Measurements from ENCODE around the gene CHIT1. TPM values are rescaled to one million over a fixed set of nuclear protein-coding genes. Genes with fewer than 3 reads are reported as not detected.

Gene CHIT1
- polyA plus RNA-seq, 1 of the 3 experiments (the other 2 are of a cell fraction): not detected

- no peak for TF ChIP-seq JUND (IDR thresholded peaks at IDR 0.05)
- no peak for TF ChIP-seq RXRA (IDR thresholded peaks at IDR 0.05; ENCODE audit: borderline replicate concordance, low read depth)
Measured at GRCh38 chr1:203207751-203208150, 21.7 kb downstream of the CHIT1 start (continued).

- 90% methylated on average over 5 of the region's 5 CpGs for WGBS (ENCODE audit: low lambda C conversion rate)
- H4K20me1 ChIP-seq (ENCODE audit: insufficient read depth): no peaks in the 10 kb centered on the region
- no peak overlapping the region for H3K27ac ChIP-seq (ENCODE audit: low read depth in 2 of 2, low read length in 1 of 2)
Measured at GRCh38 chr1:203206129-203206687, 23.3 kb downstream of the CHIT1 start.

More at GRCh38 chr1:203206129-203206687, 23.3 kb downstream of the CHIT1 start:
- no peaks in the 10 kb centered on the region; the same call in 1 of the 2 replicates for H3K27me3 ChIP-seq (ENCODE audit: insufficient read depth)
- H3K4me3 ChIP-seq (ENCODE audit: low read depth in 2 of 2, low read length in 1 of 2): no peak overlapping the region
- TF ChIP-seq ELF1 (IDR thresholded peaks at IDR 0.05): no peak
- TF ChIP-seq CHD2 (IDR thresholded peaks at IDR 0.05; ENCODE audit: low read length, partially characterized antibody): no peak
- no peak for TF ChIP-seq TEAD4 (IDR thresholded peaks at IDR 0.05; ENCODE audit: borderline replicate concordance, insufficient read depth)
- TF ChIP-seq EZH2phosphoT487 (IDR thresholded peaks at IDR 0.05; ENCODE audit: borderline replicate concordance, low read depth): no peak
- TF ChIP-seq, protein P1, sequence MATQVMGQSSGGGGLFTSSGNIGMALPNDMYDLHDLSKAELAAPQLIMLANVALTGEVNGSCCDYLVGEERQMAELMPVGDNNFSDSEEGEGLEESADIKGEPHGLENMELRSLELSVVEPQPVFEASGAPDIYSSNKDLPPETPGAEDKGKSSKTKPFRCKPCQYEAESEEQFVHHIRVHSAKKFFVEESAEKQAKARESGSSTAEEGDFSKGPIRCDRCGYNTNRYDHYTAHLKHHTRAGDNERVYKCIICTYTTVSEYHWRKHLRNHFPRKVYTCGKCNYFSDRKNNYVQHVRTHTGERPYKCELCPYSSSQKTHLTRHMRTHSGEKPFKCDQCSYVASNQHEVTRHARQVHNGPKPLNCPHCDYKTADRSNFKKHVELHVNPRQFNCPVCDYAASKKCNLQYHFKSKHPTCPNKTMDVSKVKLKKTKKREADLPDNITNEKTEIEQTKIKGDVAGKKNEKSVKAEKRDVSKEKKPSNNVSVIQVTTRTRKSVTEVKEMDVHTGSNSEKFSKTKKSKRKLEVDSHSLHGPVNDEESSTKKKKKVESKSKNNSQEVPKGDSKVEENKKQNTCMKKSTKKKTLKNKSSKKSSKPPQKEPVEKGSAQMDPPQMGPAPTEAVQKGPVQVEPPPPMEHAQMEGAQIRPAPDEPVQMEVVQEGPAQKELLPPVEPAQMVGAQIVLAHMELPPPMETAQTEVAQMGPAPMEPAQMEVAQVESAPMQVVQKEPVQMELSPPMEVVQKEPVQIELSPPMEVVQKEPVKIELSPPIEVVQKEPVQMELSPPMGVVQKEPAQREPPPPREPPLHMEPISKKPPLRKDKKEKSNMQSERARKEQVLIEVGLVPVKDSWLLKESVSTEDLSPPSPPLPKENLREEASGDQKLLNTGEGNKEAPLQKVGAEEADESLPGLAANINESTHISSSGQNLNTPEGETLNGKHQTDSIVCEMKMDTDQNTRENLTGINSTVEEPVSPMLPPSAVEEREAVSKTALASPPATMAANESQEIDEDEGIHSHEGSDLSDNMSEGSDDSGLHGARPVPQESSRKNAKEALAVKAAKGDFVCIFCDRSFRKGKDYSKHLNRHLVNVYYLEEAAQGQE (IDR thresholded peaks at IDR 0.05; ENCODE audit: low read depth, low read length): no peak
- TF ChIP-seq FOXJ3 (CRISPR knock-in tag; IDR thresholded peaks at IDR 0.05): no peak
- no peak for TF ChIP-seq GABPA (IDR thresholded peaks at IDR 0.05; ENCODE audit: low read depth)
- no peak for TF ChIP-seq NFIC (IDR thresholded peaks at IDR 0.05; ENCODE audit: borderline replicate concordance)
- no peak for TF ChIP-seq POLR2AphosphoS5 (IDR thresholded peaks at IDR 0.05; ENCODE audit: low read depth, low read length)
- TF ChIP-seq USF2 (IDR thresholded peaks at IDR 0.05; ENCODE audit: borderline replicate concordance, low read depth, low read length): no peak
- no peak for TF ChIP-seq NRF1 (IDR thresholded peaks at IDR 0.05; ENCODE audit: low read depth, low read length)
- TF ChIP-seq, protein P2, sequence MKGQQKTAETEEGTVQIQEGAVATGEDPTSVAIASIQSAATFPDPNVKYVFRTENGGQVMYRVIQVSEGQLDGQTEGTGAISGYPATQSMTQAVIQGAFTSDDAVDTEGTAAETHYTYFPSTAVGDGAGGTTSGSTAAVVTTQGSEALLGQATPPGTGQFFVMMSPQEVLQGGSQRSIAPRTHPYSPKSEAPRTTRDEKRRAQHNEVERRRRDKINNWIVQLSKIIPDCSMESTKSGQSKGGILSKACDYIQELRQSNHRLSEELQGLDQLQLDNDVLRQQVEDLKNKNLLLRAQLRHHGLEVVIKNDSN (IDR thresholded peaks at IDR 0.05; ENCODE audit: borderline replicate concordance, low read depth): no peak
- TF ChIP-seq RXRA (IDR thresholded peaks at IDR 0.05; ENCODE audit: borderline replicate concordance, low read depth): no peak
- no peak for TF ChIP-seq PBX3 (IDR thresholded peaks at IDR 0.05)
- no peak for TF ChIP-seq SMC3 (IDR thresholded peaks at IDR 0.05; ENCODE audit: low read depth, low read length)
- no peak for TF ChIP-seq RAD21 (IDR thresholded peaks at IDR 0.05; ENCODE audit: low read length)
- TF ChIP-seq, protein P3, sequence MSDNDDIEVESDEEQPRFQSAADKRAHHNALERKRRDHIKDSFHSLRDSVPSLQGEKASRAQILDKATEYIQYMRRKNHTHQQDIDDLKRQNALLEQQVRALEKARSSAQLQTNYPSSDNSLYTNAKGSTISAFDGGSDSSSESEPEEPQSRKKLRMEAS (IDR thresholded peaks at IDR 0.05; ENCODE audit: low read depth): no peak
- TF ChIP-seq, protein P4, sequence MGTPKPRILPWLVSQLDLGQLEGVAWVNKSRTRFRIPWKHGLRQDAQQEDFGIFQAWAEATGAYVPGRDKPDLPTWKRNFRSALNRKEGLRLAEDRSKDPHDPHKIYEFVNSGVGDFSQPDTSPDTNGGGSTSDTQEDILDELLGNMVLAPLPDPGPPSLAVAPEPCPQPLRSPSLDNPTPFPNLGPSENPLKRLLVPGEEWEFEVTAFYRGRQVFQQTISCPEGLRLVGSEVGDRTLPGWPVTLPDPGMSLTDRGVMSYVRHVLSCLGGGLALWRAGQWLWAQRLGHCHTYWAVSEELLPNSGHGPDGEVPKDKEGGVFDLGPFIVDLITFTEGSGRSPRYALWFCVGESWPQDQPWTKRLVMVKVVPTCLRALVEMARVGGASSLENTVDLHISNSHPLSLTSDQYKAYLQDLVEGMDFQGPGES (IDR thresholded peaks at IDR 0.05; ENCODE audit: low read depth, low read length): no peak
- TF ChIP-seq RCOR1 (IDR thresholded peaks at IDR 0.05; ENCODE audit: low read length): no peak
- TF ChIP-seq YY1 (IDR thresholded peaks at IDR 0.05; ENCODE audit: low read depth): no peak
- H3K9me2 ChIP-seq: no peaks in the 10 kb centered on the region
- no peak overlapping the region for H3K4me2 ChIP-seq
- POLR2A ChIA-PET: no interaction called here
- H3K36me3 ChIP-seq (replicated peaks in 1 of 2; ENCODE audit: control insufficient read depth in 1 of 2, insufficient read depth in 2 of 2, low read length in 1 of 2): no peaks in the 10 kb centered on the region
- DNase-seq: no peak
- H3F3A ChIP-seq (replicated peaks; ENCODE audit: insufficient read depth): no peaks in the 10 kb centered on the region
- no peak overlapping the region for H2AFZ ChIP-seq (ENCODE audit: low read depth)
- no peak overlapping the region for H3K9ac ChIP-seq
- CTCF ChIA-PET: interaction anchor here (0.9 to 23.6 kb wide), 8 partner anchors 9 to 167 kb away, joined by 3 to 602 read pairs (median 11); partner anchors contain the start of gene ADORA1
- H3K4me1 ChIP-seq (ENCODE audit: control insufficient read depth in 1 of 2, insufficient read depth in 2 of 2, low read depth in 1 of 2, low read length in 1 of 2): no peaks in the 10 kb centered on the region; a peak in 1 of 4 replicates
- no peaks in the 10 kb centered on the region for H3K79me2 ChIP-seq (ENCODE audit: insufficient read depth)
- no peaks in the 10 kb centered on the region for H3K9me3 ChIP-seq
